PC-3 (cell line): ENCODE measurements around the gene RNF141.

Experiments
- EZH2 ChIP-seq: fragments of 300-600 bp; sonication (generic); IDR thresholded peaks from one replicate; pipeline ENCODE4 v1.6.1; 2017; ENCODE audit warnings: antibody characterized with exemption, mild to moderate bottlenecking, low read length; ENCODE audit not compliant: unreplicated experiment
- TF ChIP-seq, protein P1 (sequence below): fragments of 300-600 bp; sonication (generic); conservative IDR thresholded peaks from 2 replicates; pipeline ENCODE4 v1.5.1; 2017; ENCODE audit warnings: antibody characterized with exemption, low read depth, mild to moderate bottlenecking, low read length

DNA sequence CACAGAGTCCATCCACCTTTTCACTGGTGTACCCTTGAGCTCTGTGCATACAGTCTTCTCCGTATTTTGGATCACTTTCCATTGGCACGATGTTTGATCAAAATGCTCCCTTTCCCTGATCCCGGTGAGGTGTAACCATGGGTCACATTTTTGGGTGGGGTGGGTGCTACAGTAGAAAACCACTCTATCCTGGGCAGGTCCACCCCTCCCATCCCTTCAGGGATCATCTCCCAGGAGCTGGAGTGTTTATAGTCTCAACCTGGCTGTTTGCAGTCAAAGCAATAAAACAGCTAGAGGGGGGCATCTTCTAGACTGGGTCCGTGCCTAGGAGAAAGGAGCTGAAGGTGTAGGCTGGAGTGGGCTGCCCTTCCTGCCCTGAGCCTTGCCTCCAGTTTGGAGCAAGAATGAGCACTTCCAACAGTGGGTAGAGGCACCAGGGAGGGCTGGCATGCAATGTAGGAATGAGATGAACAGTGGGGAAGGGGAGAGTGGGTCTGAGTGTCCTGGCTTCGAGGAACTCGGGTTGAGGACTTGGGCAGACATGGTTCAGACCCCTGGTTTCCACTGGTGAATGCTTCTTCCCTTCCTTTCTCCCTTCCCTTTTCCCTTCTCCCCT is 38.8 kb downstream of the RNF141 start:
- TF ChIP-seq, protein P1, sequence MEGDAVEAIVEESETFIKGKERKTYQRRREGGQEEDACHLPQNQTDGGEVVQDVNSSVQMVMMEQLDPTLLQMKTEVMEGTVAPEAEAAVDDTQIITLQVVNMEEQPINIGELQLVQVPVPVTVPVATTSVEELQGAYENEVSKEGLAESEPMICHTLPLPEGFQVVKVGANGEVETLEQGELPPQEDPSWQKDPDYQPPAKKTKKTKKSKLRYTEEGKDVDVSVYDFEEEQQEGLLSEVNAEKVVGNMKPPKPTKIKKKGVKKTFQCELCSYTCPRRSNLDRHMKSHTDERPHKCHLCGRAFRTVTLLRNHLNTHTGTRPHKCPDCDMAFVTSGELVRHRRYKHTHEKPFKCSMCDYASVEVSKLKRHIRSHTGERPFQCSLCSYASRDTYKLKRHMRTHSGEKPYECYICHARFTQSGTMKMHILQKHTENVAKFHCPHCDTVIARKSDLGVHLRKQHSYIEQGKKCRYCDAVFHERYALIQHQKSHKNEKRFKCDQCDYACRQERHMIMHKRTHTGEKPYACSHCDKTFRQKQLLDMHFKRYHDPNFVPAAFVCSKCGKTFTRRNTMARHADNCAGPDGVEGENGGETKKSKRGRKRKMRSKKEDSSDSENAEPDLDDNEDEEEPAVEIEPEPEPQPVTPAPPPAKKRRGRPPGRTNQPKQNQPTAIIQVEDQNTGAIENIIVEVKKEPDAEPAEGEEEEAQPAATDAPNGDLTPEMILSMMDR: no peak
- TF ChIP-seq EZH2: no peak
